ENCODE results near the gene CD40LG.
A peak's percentile ranks its signal among the peaks of the same experiment; 100 is the strongest.

The CD40LG gene

DNA sequence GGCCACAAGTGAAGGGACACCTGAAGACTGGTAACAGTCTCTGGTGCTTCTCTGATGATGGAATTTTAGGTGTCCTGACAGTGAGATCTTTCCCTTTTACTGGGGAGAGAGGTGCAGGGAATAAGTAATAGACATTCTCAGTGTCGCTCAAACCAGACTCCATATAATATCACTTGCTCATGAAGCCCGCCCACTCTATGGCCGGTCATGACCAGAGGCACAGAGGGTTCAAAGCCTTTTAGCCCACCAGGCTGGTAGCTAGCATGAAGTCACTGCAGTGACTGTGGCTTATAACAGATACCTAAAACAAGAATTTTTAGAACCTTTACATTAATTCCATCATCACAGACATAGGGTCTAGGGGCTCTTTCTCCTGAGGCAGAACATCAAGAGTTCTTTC, 2.9 kb downstream of the CD40LG start:
- no peak for DNase-seq (ENCODE audit: low read depth)

DNA sequence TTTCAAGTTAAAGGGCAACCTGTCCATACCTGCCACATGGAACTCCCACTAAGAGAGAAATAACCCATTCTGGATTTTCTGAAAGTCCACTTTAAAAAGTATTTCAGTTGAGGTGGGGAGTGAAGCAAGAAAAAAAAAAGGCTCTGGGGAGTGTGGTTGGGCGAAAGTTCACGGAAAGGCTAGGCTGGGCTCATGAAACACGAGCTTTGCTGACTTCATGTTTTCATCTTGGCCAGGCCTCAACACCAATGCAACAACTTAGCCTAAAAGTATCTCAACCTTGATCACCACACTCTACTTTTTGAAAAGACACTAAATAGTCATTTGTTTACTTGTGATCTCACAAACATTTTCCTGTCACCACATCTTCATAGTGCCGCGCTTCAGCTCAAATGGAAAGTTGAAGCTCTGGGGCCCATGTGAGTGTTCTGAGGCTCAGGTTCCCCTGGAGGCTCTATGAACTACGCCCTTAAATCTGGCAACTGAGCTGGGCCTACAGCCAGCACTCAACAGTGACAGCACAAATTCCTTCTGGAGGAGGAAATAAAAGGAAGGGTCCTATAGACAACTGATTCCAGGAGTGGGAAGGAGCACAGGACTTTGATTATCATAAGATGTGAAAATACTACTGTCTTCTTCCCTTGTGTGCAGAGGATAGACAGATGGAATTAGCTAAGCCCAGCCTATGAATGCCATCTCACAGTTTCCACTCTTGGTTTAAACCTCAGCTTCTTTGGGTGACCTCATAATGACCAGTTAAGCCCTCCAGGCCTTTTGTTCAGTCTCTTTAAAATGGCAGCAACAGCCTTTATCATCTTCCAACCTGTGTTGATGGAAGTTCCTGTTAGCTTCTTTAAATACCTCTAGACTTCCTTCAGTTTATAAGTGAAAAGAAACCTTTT, 5.1 kb downstream of the CD40LG start:
- DNase-seq (ENCODE audit: low read depth), result no peak

DNA sequence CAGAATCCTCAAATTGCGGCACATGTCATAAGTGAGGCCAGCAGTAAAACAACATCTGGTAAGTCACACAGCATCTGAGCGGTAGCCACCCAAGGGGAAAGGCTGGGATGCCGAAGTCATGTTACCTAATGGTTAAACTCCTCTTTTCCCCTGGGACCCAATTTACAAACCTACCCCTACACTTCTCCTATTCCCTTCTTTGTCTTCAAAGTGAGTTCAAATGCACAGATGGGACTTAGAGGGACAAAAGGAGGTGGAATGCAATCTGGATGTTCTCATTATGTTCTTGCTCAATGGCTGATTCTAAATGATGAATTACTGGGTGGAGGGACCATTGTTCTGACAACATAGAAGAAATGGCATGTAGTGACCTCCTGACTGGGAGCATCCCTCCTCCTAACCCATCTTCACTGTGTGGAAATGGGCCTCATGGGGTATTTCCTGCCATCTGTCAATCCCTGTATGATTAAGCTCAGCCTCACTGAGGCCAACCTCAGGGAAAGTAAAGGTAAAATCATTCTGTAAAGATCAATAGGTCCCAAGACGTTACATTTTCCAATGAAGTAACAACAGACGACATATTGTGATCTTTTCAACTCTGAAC, 8.5 kb downstream of the CD40LG start:
- no peak for DNase-seq (ENCODE audit: low read depth)

DNA sequence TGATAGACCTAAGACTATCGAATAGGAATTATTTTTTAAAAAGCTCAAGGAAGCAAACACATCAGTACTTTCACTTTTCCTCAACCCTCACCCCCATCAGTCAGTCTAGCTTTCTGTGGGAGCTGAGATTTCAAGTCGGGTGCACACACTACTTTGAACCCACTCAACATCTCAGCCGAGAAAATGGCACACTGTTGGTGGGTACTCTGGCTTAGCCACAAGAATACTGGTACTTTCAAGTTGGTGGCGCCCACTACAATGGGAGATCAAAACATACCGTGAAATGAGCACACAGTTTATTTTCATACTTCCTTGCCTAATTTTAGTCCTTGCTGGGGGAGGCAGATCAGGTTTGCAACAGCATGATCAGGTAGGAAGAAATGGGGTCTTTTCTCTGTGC, 10.2 kb downstream of the CD40LG start:
- DNase-seq (ENCODE audit: low read depth), result no peak

DNA sequence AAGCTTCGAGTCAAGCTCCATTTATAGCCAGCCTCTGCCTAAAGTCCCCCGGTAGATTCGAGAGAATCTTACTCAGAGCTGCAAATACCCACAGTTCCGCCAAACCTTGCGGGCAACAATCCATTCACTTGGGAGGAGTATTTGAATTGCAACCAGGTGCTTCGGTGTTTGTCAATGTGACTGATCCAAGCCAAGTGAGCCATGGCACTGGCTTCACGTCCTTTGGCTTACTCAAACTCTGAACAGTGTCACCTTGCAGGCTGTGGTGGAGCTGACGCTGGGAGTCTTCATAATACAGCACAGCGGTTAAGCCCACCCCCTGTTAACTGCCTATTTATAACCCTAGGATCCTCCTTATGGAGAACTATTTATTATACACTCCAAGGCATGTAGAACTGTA, 11.2 kb downstream of the CD40LG start:
- no peak for DNase-seq (ENCODE audit: low read depth)

DNA sequence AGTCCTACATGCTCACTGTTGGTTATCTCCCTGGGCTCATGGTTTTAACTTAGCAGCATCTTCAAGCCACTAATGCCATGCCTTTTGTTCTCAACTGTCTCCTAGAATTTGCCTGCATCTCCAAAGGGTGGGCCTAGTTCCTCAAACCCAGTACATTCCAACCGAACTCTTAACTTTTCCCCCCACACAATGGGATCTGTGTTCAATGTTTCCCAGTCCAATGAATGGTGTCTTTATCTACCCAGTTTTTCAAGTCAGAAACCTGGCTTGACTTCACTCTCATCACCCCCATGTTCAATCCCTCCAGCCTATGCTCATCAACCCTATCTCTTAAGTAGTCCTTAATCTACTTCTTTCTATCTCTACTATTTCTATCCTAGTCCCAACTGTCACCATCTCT, 12.9 kb downstream of the CD40LG start:
- DNase-seq (ENCODE audit: low read depth), result no peak

DNA sequence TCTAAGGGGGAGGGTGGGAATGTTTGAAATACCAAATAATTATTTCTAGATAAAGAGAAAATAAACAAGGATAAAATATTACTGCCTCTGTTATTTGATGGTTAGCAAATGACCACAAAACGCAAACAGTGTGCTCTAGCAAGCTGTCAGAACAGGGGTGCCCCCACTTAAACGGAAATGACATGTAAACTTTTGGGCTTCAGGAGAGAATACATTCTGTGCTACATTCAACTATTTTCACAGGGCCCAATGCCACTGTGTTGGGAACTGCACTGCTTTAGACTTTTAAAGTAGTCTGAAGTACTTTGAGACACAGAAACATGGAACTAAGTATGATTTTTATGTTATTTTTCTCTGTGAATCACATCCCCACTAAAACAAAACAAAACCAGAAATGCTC, 14.1 kb downstream of the CD40LG start:
- DNase-seq (ENCODE audit: low read depth), result no peak

DNA sequence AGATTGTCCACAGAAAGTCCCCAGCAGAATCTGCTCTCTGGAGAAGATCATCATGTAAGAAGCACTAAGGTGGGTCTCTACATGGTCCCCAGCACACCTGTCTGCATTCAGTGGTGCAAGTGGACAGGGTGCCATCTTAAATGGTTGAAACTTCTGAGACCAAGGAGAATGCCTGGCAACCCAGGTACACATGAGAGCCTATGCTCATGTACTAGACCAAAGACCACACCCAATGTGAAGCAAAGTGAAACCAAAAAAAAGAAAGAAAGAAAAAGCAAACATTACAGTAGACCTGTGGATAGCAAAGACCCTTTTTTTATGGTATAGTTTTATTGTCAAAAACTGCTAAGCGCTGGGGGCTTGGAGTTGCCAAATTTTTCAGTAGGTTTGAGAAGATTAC, 15.0 kb downstream of the CD40LG start:
- no peak for DNase-seq (ENCODE audit: low read depth)

DNA sequence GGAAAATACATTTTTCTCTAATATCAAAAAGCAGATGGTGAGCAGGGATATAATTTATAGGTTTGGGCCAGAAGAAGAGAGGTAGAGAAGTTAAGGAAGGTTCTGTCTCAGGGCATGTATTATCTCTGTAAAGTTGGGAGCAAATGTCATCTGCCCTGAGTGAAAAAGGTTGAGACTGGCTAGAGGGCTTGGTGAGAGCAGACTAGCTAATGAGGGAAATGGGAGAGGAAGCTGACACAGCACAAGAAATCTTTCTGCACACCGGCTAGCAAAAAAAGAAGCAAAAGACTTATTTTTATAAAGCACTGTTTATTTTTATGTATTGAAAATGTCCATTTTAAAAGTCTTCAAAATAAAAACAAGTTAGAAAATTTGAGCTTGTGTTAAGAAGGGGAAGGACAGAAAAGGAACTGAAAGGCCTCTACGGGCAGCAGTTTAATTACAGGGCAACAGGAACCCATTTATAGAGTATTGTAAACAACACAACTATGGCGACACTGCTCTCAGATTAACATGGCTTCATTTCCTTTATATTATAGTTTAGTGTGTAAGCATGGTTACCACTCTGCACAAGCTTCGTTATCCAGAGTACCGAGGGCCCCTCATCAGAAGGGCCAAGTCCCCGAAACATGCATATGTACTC, 17.4 kb downstream of the CD40LG start:
- DNase-seq (ENCODE audit: low read depth), result no peak

DNA sequence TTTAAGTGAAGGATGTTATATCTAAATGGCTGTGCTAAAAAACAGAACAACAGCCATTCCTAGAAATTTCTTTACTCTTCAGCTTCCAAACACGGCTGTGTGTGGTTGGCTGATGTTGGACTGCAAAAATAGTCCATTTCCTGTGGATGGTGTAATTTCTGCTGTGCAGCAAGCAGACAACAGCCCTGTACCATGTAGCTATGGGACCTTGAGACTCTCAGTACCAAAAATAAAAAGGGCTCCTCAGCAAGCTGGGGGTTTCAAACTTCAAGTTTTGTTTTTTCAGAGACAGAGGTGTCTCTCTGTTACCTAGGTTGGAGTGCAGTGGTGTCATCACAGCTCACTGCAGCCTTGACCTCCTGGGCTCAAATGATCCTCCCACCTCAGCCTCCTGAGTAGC, 18.1 kb downstream of the CD40LG start:
- no peak for DNase-seq (ENCODE audit: low read depth)

DNA sequence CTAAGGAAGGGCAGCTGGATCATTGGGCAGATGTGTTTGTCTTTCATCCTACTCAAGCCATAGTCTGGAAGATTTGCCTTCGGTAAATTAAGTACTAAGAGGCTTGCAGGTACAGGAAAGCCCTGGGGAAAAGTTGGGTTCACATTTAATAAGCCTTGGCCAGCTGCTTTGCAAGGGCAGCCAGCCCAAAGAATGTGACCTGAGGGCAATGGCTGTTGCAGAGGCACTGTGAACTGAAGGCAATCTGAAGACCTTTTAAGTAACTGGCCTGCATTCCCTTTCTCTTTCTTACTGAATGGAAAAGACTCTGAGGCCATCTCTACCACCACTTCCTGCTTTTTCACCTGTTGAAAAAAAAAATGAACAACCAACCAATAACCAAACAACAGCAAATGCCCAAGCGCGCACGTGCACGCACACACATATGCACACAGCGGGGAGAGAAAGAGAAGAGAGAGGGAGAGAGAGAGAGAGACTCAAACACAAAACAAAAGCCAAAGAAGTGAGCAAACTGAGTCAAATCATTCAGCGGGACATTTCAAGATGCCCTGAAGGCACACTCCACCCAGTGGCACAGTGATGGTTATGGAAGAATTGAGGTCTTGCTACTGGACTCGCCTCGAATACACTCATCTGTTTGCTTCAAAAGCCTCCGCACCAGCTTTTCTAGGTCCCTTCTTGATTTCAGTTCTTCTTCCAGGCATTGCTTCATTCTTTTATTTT, 19.6 kb downstream of the CD40LG start:
- DNase-seq (ENCODE audit: low read depth), result no peak

DNA sequence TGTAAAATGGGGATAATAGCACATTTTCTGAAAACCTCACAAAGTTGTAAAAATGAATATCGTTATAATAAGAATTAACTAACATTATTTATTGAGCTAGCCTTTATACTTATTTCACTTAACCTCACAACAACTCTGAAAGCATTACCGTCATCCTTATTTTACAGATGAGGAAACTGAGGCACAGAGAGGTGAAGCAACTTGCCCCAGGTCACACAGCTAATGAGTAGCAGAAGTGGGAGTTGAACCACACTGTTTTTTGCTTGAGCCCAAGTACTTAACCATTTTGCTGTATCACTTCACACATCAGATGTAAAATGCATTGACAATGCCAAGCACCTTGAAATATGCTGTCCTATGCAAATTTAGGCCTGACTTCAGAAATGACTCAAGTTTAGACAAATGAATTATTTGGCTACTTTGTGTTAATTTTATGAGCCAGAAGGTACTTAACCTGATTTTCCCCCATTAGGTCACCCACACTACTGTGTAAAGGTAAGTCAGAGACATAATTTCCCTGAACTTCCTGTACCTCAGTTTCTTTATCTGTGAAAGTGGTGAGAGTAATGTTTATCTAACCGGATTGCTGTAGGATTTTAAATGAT, 23.1 kb downstream of the CD40LG start:
- DNase-seq (ENCODE audit: low read depth), result no peak

DNA sequence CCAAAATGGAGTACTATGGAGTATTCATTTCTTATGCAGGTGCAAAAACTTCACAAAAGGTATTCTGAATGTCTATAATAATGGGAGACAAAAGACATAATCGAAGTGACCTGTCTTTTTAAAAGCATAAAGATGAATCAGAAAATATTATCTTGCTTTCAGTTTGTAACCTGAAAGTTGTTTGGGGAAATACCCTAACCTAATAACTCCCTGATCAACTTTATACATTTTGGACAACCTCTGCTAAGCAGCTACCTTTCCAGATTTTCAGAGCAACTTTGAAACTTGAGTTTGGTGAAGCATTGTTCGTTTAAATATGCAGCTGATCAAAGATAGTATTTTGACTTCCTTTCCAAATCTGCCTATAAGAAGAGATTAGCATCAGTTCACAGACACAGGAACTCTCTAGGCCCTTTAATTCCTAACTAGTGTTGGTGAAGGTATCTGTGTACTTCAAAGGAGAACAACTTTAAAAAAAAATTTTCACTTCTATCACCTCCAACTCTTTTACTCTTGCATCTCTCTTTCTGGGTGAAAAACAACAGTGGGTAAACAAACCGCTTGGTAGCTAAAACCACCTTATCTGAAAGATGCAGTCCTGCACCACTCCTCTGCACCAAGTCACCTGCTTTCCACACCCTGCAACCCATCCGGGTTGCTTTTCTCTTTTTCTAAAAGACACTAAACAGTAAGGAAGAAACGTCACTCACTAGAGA, 26.5 kb downstream of the CD40LG start:
- DNase-seq (ENCODE audit: low read depth), result no peak

DNA sequence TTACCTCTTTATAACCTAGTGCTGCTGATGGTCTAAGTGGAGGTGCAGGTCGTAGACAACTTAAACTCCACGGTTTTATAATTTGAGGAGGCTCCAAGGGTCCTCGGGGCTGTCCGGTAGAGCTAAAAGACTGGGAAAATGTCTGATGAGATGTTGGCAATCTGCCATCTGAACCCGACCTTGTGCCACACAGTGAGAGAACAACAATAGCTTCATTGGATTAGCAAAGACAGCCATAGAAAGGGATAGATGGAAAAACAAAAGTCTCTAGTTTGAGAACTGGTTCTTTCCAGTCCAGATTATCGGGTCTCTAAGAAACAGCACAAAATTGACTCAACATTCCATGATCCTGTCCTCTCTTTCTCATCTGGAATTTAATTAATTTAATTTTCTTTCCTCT, 31.6 kb downstream of the CD40LG start:
- no peak for DNase-seq (ENCODE audit: low read depth)

DNA sequence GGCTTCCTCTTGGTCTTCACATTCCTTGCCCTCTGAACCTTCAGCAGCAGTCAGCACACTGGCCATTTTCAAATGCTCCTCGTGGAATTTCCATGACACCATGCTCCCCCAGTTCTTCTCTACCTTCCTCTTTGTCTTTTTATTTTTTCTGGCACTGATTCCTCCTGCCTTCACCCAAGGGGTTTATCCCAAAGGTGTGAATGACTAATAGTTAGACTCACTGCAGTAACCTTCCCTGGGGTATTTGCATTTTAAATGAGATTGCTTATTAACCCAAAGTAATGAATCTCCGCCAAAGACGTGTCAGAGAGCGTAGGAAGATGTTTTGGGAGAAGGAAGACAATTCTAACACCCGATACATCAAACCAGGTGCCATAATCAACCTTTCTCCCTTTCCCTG, 36.2 kb downstream of the CD40LG start:
- DNase-seq (ENCODE audit: low read depth), result no peak

DNA sequence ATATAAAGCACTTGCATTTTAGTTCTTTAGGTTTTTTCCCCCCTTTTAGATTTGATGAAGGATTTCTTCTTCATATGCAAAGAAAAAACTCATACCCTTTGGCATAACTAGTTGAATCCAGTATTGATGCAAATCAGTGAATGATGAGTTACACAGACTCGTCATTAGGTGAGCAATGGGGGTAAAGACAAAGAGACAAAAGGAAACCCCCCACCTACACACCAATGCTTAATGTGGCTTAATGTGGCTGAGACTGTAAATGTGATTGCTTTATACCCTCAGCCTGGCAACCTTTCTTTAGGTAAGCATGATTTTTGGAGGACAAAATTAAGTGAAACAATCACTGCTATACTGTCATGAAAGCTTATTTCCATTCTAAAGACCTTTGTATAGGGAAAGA, 39.5 kb downstream of the CD40LG start:
- DNase-seq (ENCODE audit: low read depth), result peak; percentile 34

DNA sequence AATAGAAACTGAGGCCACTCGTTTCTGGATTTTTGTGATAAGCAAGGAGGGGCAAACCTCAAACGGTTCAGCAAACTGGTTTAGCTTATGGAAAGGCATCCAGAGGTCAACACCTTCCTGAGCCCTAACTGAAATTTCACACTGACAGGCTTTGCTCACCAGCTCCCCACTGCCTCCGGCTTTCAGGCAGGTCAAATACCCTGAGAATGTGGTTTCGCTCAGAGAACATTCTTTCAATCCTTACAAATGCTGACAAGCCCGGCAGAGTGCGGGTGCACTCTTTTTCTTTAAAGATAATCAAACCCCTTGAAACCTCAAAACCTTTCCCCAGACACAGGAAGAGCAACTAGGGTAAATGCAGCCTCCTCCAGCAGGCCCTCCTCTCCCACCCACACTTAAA, 41.5 kb downstream of the CD40LG start:
- no peak for DNase-seq (ENCODE audit: low read depth)

DNA sequence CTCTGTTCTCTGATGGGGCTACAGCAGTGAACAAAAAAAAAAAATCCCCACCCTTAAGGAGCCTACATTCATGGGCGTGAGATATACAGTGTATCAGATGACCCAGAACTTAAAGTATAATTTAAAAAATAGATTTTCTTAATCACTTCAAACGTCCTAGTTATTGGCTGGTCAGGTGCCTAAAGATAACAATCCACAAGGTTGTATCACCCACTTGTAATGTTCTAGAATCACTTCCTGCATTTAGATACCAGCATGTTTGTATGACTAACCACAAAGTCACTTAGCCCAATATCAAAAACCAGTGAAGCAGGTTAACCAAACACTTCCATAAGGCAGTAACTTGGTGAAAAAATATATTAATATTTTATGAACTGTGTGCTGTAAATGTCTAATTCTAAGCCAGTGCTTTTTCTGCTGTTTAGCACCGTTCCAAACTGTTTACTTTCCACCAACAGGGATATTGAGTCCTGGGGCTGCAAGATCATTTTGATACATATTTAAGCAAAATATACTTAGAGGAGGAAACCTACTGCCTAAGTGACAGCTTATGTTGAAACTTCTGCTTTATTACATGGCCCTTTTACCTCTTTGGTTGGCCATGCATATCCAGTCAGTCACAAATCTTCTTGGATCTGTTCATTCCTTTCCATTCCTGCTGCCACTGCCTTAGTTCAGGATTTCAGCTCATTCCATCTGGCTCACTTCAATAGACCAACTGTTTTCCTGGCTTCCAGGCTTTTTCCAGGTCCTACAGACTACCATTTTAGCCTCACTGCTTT, 43.3 kb downstream of the CD40LG start:
- DNase-seq (ENCODE audit: low read depth), result no peak

DNA sequence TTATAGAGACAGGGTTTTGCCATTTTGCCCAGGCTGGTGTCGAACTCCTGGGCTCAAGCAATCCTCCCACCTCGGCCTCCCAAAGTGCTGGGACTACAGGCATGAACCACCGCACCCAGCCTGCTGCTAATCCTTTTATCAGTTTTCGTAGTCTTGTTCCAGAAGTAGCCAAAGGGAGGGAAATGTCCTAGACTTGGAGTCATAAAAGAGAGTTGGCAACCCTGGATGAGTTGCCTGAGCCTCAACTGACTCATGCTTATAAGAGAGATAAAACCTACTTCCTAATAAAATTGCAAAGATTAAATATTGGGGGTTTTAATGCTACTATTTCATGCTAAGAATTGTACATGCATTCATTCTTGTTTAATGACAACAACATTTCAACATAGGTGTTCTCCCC, 44.3 kb downstream of the CD40LG start:
- DNase-seq (ENCODE audit: low read depth), result no peak

DNA sequence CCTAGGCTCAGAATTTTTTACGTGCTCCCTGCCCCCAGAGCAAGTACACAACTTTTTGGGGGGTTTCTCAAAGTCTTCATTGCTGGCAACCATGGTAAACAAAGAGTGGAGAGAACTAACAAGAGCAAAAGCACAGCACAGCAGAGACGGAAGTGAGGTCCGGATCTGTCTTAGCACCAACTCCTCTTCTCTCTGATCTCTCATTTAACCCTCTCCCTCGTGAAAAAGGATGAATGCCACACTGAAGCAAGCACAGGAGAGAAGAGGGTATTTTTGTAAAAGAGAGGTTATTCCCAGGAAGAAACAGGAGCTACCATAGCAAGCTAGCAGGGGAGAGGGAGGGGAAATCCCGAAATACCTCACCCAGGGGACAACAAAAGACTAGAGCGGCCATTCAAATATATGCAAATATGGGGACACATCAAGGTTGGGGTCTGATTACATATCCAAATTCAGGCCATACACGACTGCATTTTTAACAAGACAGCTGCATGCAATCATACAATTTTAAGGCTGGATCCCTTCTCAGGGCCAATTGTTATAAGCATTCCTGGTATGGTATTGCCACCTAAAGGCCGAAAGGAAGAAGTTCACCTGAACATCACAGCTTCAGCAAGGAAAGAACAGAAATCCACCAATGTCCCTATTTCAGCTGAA, 46.6 kb downstream of the CD40LG start:
- DNase-seq (ENCODE audit: low read depth), result no peak
